Hematopoietic multipotent progenitor cell treated with erythropoietin and hydrocortisone succinate and interleukin-3 and kit ligand, for 6 days (in vitro differentiated cells): Measurements from ENCODE around the gene TBCA.
A peak's percentile ranks its signal among the peaks of the same experiment; 100 is the strongest.

Experiments
- DNase-seq: peaks from one replicate; pipeline ENCODE4 v3.0.0-alpha.2; 2015

TBCA gene

GRCh38 chr5:77771452-77771851, 4.7 kb downstream of the TBCA start:
- DNase-seq = no peak

- no peak for DNase-seq
These were observed 5.7 kb downstream of the TBCA start for GRCh38 chr5:77770293-77771005.

GRCh38 chr5:77768978-77769377, 7.2 kb downstream of the TBCA start:
- no peak for DNase-seq

DNA sequence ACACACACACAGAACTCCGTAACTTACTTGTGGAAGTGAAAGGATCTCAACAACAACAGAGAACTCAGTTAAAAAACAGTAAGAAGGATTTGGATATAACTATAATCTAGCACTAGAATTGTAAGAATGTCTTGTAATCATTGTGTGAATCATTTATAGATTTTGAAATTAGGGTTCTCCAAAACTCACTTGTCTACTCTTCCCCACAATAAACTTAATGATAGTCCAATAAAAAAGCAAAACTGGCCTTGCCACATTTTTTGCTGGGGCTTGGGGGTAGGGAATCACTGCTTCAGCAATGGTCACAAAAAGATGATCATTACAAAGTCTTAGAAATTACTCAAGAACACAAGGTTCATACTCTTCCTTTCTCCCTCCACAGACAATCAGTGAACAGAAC, 8.8 kb downstream of the TBCA start:
- DNase-seq = no peak

- no peak for DNase-seq
These were observed 14.5 kb downstream of the TBCA start for GRCh38 chr5:77761606-77762005.

GRCh38 chr5:77758141-77758938, 17.8 kb downstream of the TBCA start:
- DNase-seq = no peak

DNA sequence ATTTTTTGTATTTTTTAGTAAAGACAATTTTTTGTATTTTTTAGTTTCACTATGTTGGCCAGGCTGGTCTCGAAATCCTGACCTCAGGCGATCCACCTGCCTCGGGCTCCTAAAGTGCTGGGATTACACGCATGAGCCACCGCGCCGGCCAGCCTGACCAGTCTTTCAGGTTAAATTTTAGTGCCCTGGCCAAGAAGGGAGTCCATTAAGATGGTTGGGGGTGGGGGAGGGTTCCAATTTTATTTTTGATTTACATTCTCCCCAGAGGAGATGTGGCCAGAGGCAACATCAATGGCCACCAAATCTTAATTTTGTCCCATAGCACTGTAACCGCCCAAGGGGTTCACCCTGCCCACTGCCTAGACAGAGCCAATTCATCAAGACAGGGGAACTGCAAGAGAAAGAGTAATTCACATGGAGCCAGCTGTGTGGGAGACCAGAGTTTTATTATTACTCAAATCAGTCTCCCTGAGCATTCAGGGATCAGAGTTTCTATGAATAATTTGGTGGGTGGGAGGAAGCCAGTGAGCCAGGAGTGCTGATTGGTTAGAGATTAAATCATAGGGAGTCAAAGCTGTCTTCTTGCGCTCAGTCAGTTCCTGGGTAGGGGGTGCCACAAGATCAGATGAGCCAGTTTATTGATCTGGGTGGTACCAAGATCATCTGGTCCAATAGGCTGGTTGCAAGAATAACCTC, 24.7 kb downstream of the TBCA start:
- DNase-seq = no peak

GRCh38 chr5:77750928-77751327, 25.2 kb downstream of the TBCA start:
- peak; percentile 29 for DNase-seq

DNA sequence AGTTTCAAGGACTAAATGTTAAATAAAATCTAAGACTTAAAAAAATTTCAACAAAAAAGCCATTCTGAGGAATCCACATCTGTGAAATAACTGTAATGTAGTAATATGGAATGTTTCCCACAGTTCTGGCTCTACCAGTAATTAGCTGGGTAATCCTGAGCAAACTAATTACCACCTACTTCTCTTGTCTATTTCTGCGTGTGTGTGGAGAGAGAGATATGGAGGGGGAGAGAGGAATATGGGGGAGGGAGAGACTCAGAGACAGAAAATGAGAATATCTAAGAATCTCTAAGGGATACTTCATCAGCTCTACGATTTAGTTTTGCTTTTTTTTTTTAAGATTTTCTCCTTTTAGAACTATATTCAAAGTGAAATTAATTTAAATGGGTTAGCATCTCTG, 28.0 kb downstream of the TBCA start:
- peak; percentile 52 for DNase-seq

DNA sequence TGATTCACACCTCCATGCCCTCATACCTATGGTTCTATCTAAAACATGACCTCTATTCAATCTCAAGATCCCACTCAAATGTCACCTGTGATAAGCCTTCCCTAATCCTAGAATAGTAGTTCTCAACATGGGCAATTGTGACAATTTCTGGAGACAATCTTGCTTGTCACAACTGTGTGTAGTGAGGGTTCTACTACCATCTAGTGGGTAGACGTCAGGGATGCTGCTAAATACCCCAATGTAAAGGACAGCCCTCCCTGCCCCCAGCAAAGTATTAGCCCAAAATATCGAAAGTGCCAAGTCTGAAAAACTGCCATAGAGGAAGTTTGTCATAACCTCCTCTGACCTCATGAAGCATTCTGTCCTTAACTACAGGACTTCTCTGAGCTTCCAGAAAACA, 32.0 kb downstream of the TBCA start:
- peak; percentile 15 for DNase-seq

- no peak for DNase-seq
These were observed 33.0 kb downstream of the TBCA start for GRCh38 chr5:77743181-77743580.

GRCh38 chr5:77741608-77742007, 34.5 kb downstream of the TBCA start:
- no peak for DNase-seq

DNA sequence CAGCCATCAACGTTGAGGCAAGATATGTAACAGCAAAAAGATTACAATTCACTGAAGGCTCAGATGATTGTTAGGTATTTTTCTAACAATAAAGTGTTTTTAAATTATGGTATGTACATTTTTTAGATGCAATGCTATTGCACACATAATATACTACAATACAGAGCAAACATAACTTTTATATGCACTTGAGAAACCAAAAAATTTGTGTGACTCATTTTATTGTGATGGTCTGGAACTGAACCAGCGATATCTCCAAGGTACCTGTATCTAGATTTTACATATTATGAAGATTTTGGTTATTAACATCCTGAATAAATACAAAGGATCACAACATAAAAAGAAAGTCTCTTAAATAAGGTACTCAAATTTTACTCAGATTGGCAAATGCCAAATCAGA, 41.3 kb downstream of the TBCA start:
- DNase-seq = no peak

DNA sequence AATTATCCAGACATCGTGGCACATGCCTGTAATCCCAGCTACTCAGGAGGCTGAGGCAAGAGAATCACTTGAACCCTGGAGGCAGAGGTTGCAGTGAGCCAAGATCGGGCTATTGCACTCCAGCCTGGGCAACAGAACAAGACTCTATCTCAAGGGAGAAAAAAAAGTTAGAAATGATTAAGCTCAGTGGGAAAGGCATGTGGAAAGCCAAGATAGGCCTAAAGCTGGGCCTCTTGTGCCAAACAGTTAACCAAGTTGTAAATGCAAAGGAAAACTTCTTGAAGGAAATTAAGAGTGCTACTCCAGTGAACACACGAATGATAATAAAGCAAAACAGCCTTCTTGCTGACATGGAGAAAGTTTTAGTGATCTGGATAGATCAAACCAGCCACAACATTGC, 43.0 kb downstream of the TBCA start:
- DNase-seq = no peak

GRCh38 chr5:77727190-77727589, 48.9 kb downstream of the TBCA start:
- no peak for DNase-seq

DNA sequence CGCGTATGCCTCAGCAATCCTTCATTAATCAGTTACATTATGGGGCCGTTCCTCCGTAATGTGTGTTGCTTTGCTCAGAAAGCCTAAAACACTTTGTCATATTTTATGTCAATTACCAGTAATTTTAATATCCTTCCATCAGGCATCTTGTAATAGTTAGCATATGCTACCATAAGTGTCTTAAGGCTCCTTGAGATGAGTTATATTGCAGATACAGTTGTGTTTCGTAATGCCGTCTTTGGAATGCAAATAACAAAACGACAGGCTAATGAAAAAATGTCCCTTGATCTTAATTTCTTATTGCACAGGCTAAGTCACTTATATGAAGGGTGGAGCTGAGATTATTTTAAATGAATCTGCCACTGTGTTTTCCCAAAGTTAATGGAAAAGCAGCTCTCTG, 50.5 kb downstream of the TBCA start:
- no peak for DNase-seq

GRCh38 chr5:77724934-77725333, 51.2 kb downstream of the TBCA start:
- no peak for DNase-seq

GRCh38 chr5:77719666-77720363, 56.3 kb downstream of the TBCA start:
- no peak for DNase-seq

- DNase-seq = no peak
These were observed 57.1 kb downstream of the TBCA start for GRCh38 chr5:77718934-77719610.

DNA sequence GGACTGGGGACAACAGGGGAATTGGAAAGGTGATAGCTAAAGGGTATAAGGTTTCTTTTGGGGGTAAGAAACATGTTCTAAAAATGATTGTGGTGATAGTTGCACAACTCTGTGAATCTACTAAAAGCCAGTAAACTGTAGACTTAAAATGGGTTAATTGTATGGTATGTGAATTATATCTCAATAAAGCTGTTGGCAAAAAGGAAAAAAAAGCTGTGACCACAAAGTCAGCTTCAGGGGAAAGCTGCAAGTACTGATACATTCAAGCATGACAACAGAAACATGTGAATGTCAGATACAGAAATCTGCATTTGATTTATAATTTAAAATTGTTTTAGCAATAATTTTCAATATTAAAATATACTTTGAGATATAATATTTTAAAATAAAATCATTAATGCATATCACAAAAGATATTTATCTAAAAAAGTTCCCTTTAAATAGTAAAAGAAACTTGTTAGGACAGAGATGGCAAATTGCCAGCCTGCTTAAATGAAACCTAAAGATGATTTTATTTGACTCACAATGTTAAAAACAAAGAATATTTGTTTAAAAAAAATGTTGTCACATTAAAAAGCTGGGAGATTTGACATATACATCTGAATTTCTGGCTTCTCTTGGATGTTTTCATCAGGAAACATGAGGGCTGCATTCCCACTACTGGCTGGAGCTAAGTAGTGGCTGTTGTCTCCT, 66.0 kb downstream of the TBCA start:
- peak; percentile 56 for DNase-seq

- DNase-seq = no peak
These were observed 66.8 kb downstream of the TBCA start for GRCh38 chr5:77709340-77709739.

DNA sequence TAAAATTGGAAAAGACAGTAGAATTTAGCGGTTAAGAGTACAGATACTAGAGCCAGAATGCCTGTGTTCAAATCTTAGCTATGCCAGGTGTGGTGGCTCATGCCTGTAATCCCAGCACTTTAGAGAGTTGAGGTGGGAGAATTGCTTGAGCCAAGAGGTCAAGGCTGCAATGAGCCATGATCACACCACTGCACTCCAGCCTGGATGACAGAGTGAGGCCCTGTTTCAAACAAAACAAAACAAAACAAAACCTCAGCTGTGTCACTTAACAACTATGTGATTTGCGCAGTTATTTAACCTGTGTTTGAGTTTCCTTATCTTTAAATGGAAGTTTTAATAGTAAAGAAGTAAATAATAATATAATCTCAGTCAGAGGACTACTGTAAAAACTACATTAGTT, 68.3 kb downstream of the TBCA start:
- DNase-seq = no peak
